Measurements from ENCODE around the gene HP1BP3. TPM values are rescaled to one million over a fixed set of nuclear protein-coding genes. Genes with fewer than 3 reads are reported as not detected.

The HP1BP3 gene
- total RNA-seq, 1 experiment from 2014 or later, result 175 TPM

DNA sequence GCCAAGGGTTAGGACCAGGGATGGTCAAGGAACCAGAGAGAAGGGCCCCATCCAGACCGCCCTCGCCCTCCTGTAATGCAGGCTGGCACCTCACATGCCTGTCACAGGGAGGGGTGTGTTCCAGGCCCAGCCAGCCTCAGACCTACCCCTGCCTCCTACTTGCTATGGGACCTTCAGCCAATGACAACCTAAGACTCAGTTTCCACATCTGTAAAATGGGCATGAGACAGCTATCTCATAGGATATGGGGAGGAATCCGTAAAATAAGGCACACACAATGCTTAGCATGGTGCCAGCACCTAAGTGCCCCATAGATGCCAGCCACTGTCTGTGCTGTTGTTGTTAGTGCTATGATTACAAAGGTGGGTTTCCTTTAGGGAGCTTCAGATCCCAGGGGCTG lies 77.2 kb downstream of the HP1BP3 start:
- H2AFZ ChIP-seq (ENCODE audit: low read length), result no peak overlapping the region
- H3K4me2 ChIP-seq (ENCODE audit: low read depth, low read length, poor library complexity, severe bottlenecking), result no peak overlapping the region
- no peaks in the 10 kb centered on the region for H3K27me3 ChIP-seq (ENCODE audit: low read length)
- no peaks in the 10 kb centered on the region for H3K36me3 ChIP-seq (ENCODE audit: insufficient read depth, low read length)
- H3K9me3 ChIP-seq (ENCODE audit: low read length), result no peaks in the 10 kb centered on the region
- H3K4me3 ChIP-seq (ENCODE audit: low read length), result no peak overlapping the region
- no peaks in the 10 kb centered on the region for H3K9me2 ChIP-seq (replicated peaks; ENCODE audit: insufficient read depth, low read length)
- H3K9ac ChIP-seq (ENCODE audit: low read length), result no peak overlapping the region
- no peak for DNase-seq
- H3K4me1 ChIP-seq (ENCODE audit: low read length), result no peaks in the 10 kb centered on the region
- no peaks in the 10 kb centered on the region for H3K79me2 ChIP-seq (ENCODE audit: low read length)
- no peak overlapping the region for H3K27ac ChIP-seq (ENCODE audit: low read length)
- no peaks in the 10 kb centered on the region for H4K20me1 ChIP-seq (ENCODE audit: insufficient read depth, low read depth, low read length)

- Histone ChIP-seq H3K36me3 (ENCODE audit: insufficient read depth, low read length) (no peaks in the 10 kb centered on the region), H3K4me2 (ENCODE audit: low read depth, low read length, poor library complexity, severe bottlenecking) (no peak overlapping the region), H3K79me2 (ENCODE audit: low read length) (no peaks in the 10 kb centered on the region), H3K27ac (ENCODE audit: low read length) (no peak overlapping the region), H3K9ac (ENCODE audit: low read length) (no peak overlapping the region), H3K9me2 (replicated peaks; ENCODE audit: insufficient read depth, low read length) (no peaks in the 10 kb centered on the region), H3K9me3 (ENCODE audit: low read length) (no peaks in the 10 kb centered on the region), H2AFZ (ENCODE audit: low read length) (no peak overlapping the region), H3K4me1 (ENCODE audit: low read length) (no peaks in the 10 kb centered on the region), H4K20me1 (ENCODE audit: insufficient read depth, low read depth, low read length) (no peaks in the 10 kb centered on the region), H3K4me3 (ENCODE audit: low read length) (no peak overlapping the region), H3K27me3 (ENCODE audit: low read length) (no peaks in the 10 kb centered on the region)
- DNase-seq, result no peak
Observed at GRCh38 chr1:20708891-20709290, 78.2 kb downstream of the HP1BP3 start.

DNA sequence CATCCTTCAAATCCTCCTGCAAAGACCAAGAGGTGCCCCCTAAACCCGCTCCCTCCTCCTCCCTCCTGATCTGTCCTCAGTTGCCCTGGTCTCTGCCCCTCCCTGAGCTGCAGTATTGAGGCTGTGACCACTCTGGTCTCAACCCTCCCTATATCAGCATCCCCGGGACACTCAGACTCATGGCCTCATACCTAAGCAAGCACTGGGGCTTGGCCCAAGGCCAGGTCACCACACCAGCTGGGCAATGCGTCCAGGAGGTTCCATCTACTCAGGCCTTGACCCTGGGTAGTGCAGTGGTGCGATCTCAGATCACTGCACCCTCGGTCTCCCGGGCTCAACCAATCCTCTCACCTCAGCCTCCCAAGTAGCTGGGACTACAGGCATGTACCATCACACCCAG lies 79.0 kb downstream of the HP1BP3 start:
- no peak overlapping the region for H3K4me3 ChIP-seq (ENCODE audit: low read length)
- H3K9ac ChIP-seq (ENCODE audit: low read length), result no peak overlapping the region
- no peaks in the 10 kb centered on the region for H3K9me2 ChIP-seq (replicated peaks; ENCODE audit: insufficient read depth, low read length)
- no peaks in the 10 kb centered on the region for H3K36me3 ChIP-seq (ENCODE audit: insufficient read depth, low read length)
- H2AFZ ChIP-seq (ENCODE audit: low read length), result no peak overlapping the region
- H3K27ac ChIP-seq (ENCODE audit: low read length), result no peak overlapping the region
- H3K9me3 ChIP-seq (ENCODE audit: low read length), result no peaks in the 10 kb centered on the region
- no peak for DNase-seq
- no peak overlapping the region for H3K4me2 ChIP-seq (ENCODE audit: low read depth, low read length, poor library complexity, severe bottlenecking)
- H3K4me1 ChIP-seq (ENCODE audit: low read length), result no peaks in the 10 kb centered on the region
- no peaks in the 10 kb centered on the region for H3K79me2 ChIP-seq (ENCODE audit: low read length)
- H4K20me1 ChIP-seq (ENCODE audit: insufficient read depth, low read depth, low read length), result no peaks in the 10 kb centered on the region
- H3K27me3 ChIP-seq (ENCODE audit: low read length), result no peaks in the 10 kb centered on the region

DNA sequence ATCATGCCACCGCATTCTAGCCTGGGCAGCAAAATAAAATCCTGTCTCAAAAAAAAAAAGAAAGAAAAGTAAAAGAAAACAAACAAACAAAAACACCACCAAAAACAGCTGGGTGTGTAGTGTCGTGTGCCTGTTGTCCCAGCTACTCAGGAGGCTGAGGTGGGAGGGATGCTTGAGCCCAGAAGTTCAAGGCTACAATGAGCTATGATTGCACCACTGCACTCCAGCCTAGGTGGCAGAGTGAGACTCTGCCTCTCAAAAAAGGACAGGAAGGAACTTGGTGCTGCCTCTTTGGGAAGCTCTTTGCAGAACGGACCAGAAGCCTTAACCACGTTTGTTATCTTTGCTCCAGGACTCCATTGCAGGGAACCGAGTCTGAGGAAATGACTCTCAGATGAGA lies 80.3 kb downstream of the HP1BP3 start:
- no peak overlapping the region for H3K27ac ChIP-seq (ENCODE audit: low read length)
- H3K36me3 ChIP-seq (ENCODE audit: insufficient read depth, low read length), result no peaks in the 10 kb centered on the region
- no peak overlapping the region for H3K4me3 ChIP-seq (ENCODE audit: low read length)
- no peak overlapping the region for H2AFZ ChIP-seq (ENCODE audit: low read length)
- no peaks in the 10 kb centered on the region for H3K4me1 ChIP-seq (ENCODE audit: low read length)
- no peak overlapping the region for H3K4me2 ChIP-seq (ENCODE audit: low read depth, low read length, poor library complexity, severe bottlenecking)
- H3K27me3 ChIP-seq (ENCODE audit: low read length), result no peaks in the 10 kb centered on the region
- no peak overlapping the region for H3K9ac ChIP-seq (ENCODE audit: low read length)
- no peak for DNase-seq
- H3K79me2 ChIP-seq (ENCODE audit: low read length), result no peaks in the 10 kb centered on the region
- H3K9me2 ChIP-seq (replicated peaks; ENCODE audit: insufficient read depth, low read length), result no peaks in the 10 kb centered on the region
- no peaks in the 10 kb centered on the region for H4K20me1 ChIP-seq (ENCODE audit: insufficient read depth, low read depth, low read length)
- no peaks in the 10 kb centered on the region for H3K9me3 ChIP-seq (ENCODE audit: low read length)

DNA sequence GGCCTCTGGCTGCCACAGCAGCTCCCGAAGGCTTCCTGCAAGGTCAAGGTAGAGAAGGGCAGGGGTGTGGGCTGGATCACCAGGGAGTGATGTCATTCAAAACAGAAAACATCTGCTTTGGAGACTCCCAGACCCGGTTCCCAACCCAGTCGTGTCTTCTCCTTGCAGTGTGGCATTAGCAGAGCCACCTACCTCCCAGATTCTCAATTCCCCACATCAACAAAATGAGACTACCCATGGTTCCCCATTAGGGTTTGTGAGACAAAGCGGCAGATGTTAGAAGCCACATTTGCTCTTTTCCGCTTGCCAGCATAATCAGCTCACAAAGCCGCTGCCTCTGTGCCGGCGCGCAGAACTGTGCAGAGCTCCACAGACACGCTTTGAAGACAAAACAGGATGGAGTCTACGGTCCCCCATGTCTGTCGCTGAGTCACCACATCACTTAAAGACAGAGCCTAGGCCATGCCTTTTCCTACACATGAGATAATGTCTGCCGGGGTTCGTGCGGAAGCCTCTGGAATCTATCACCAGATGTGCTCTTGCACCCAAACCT lies 81.8 kb downstream of the HP1BP3 start:
- Histone ChIP-seq H3K4me2 (ENCODE audit: low read depth, low read length, poor library complexity, severe bottlenecking) (no peak overlapping the region), H3K9me3 (ENCODE audit: low read length) (no peaks in the 10 kb centered on the region), H3K9ac (ENCODE audit: low read length) (no peak overlapping the region), H3K4me1 (ENCODE audit: low read length) (no peaks in the 10 kb centered on the region), H3K27ac (ENCODE audit: low read length) (no peak overlapping the region), H3K79me2 (ENCODE audit: low read length) (no peaks in the 10 kb centered on the region), H3K9me2 (replicated peaks; ENCODE audit: insufficient read depth, low read length) (no peaks in the 10 kb centered on the region), H3K36me3 (ENCODE audit: insufficient read depth, low read length) (no peaks in the 10 kb centered on the region), H2AFZ (ENCODE audit: low read length) (no peak overlapping the region), H3K4me3 (ENCODE audit: low read length) (no peak overlapping the region), H3K27me3 (ENCODE audit: low read length) (no peaks in the 10 kb centered on the region), H4K20me1 (ENCODE audit: insufficient read depth, low read depth, low read length) (no peaks in the 10 kb centered on the region)
- DNase-seq, result no peak

- Histone ChIP-seq H3K79me2 (ENCODE audit: low read length) (no peaks in the 10 kb centered on the region), H3K4me1 (ENCODE audit: low read length) (no peaks in the 10 kb centered on the region), H3K9me2 (replicated peaks; ENCODE audit: insufficient read depth, low read length) (no peaks in the 10 kb centered on the region), H3K9me3 (ENCODE audit: low read length) (no peaks in the 10 kb centered on the region), H3K27ac (ENCODE audit: low read length) (no peak overlapping the region), H3K4me3 (ENCODE audit: low read length) (no peak overlapping the region), H4K20me1 (ENCODE audit: insufficient read depth, low read depth, low read length) (no peaks in the 10 kb centered on the region), H3K27me3 (ENCODE audit: low read length) (no peaks in the 10 kb centered on the region), H3K9ac (ENCODE audit: low read length) (no peak overlapping the region), H2AFZ (ENCODE audit: low read length) (no peak overlapping the region), H3K4me2 (ENCODE audit: low read depth, low read length, poor library complexity, severe bottlenecking) (no peak overlapping the region), H3K36me3 (ENCODE audit: insufficient read depth, low read length) (no peaks in the 10 kb centered on the region)
- DNase-seq, result no peak
Observed at GRCh38 chr1:20704390-20705202, 82.5 kb downstream of the HP1BP3 start.

DNA sequence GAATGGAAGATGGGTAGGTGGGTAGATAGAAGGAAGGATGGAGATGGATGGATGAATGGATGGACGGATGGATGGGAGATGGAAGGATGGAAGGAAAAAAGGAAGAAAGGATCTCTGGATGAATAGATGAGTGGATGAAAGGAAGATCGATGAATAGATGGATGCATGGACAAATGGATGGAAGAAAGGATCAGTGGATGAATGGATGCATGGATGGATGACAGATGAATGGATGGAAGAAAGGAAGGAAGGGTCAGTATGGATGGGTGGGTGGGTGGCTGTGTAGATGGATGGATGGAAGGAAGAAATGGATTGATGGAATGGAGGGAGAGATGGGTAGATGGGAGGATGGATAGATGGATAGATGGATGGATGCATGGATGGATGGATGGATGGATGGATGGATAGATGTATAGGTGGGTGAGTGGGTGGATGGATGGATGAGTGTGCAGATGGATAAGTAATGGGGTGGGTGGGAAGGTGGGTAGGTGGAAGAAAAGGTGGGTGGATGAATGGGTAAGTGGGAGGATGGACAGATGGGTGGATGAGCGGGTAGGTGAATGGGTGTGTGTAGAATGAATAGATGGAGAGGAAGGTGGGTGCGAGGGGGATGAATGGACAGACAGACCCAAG lies 83.9 kb downstream of the HP1BP3 start:
- Histone ChIP-seq H2AFZ (ENCODE audit: low read length) (no peak overlapping the region), H3K36me3 (ENCODE audit: insufficient read depth, low read length) (no peaks in the 10 kb centered on the region), H3K27ac (ENCODE audit: low read length) (no peak overlapping the region), H3K4me3 (ENCODE audit: low read length) (no peak overlapping the region), H3K4me1 (ENCODE audit: low read length) (no peaks in the 10 kb centered on the region), H3K9me2 (replicated peaks; ENCODE audit: insufficient read depth, low read length) (no peaks in the 10 kb centered on the region), H3K27me3 (ENCODE audit: low read length) (no peaks in the 10 kb centered on the region), H3K79me2 (ENCODE audit: low read length) (no peaks in the 10 kb centered on the region), H3K9me3 (ENCODE audit: low read length) (no peaks in the 10 kb centered on the region), H4K20me1 (ENCODE audit: insufficient read depth, low read depth, low read length) (no peaks in the 10 kb centered on the region), H3K4me2 (ENCODE audit: low read depth, low read length, poor library complexity, severe bottlenecking) (no peak overlapping the region), H3K9ac (ENCODE audit: low read length) (no peak overlapping the region)
- DNase-seq, result no peak

- no peaks in the 10 kb centered on the region for H3K27me3 ChIP-seq (ENCODE audit: low read length)
- H3K79me2 ChIP-seq (ENCODE audit: low read length), result no peaks in the 10 kb centered on the region
- no peaks in the 10 kb centered on the region for H3K36me3 ChIP-seq (ENCODE audit: insufficient read depth, low read length)
- no peak overlapping the region for H3K4me3 ChIP-seq (ENCODE audit: low read length)
- H2AFZ ChIP-seq (ENCODE audit: low read length), result no peak overlapping the region
- H3K9ac ChIP-seq (ENCODE audit: low read length), result no peak overlapping the region
- no peaks in the 10 kb centered on the region for H4K20me1 ChIP-seq (ENCODE audit: insufficient read depth, low read depth, low read length)
- H3K9me2 ChIP-seq (replicated peaks; ENCODE audit: insufficient read depth, low read length), result no peaks in the 10 kb centered on the region
- no peaks in the 10 kb centered on the region for H3K4me1 ChIP-seq (ENCODE audit: low read length)
- no peak overlapping the region for H3K4me2 ChIP-seq (ENCODE audit: low read depth, low read length, poor library complexity, severe bottlenecking)
- no peak overlapping the region for H3K27ac ChIP-seq (ENCODE audit: low read length)
- H3K9me3 ChIP-seq (ENCODE audit: low read length), result no peaks in the 10 kb centered on the region
- peak; percentile 60 for DNase-seq
Observed at GRCh38 chr1:20702416-20702815, 84.7 kb downstream of the HP1BP3 start.

All from Karpas-422 (cell line).